ENCODE data around the gene ENTPD8. TPM values are rescaled to one million over a fixed set of nuclear protein-coding genes. Genes with fewer than 3 reads are reported as not detected.

The ENTPD8 gene, protein sequence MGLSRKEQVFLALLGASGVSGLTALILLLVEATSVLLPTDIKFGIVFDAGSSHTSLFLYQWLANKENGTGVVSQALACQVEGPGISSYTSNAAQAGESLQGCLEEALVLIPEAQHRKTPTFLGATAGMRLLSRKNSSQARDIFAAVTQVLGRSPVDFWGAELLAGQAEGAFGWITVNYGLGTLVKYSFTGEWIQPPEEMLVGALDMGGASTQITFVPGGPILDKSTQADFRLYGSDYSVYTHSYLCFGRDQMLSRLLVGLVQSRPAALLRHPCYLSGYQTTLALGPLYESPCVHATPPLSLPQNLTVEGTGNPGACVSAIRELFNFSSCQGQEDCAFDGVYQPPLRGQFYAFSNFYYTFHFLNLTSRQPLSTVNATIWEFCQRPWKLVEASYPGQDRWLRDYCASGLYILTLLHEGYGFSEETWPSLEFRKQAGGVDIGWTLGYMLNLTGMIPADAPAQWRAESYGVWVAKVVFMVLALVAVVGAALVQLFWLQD
- total RNA-seq = 0.14 TPM
- 3.8 TPM for polyA plus RNA-seq
- long read RNA-seq, donor 1 = 0 reads
- long read RNA-seq, donor 2 = 0 reads
- long read RNA-seq, donor 3 = 0 reads
- long read RNA-seq, donor 4 = 0 reads
- long read RNA-seq, donor 5 = 0 reads
- long read RNA-seq, donor 6 = 0 reads
- long read RNA-seq, donor 7 = 0 reads
- long read RNA-seq, donor 8 = 0 reads
- long read RNA-seq, donor 9 = 0 reads
- long read RNA-seq, donor 10 = 0 reads

DNA sequence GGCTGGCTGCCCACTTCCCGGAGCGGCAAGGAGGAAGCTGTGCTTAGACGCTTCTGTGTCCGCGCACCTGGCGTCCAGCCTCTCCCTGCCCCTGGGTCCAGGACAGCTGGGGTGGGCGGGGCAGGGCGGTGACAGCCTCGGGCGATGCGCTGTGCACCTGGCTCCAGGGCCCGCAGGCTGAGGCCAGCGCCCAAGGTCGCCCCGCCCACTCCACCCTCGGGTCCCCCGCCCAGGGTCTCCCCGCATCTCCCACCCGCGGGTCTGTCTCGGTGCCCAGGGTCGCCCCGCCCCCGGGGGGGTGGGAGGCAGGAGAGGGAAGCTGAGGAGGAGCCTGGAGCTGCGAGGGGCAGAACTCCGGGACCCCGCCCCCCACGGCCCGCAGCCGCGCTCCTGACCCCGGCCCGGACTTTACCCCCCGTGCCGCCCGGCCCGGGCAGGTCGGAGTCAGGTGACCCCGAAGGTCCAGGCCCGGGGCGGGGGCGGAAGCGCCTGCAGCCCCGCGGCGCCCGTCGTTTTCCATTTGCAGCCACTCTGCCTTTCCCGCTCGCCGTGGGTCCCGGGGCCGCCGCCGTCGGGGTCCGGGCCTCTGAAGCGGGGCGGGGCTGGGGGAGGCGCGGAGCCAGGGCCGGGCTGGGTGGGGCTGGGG is at the start of gene ENTPD8:
TSS of gene ENTPD8 (minus strand) at position 69 of the 646 bp plus-strand sequence. CDS start 3,072 bp downstream, outside the sequence.
- no peaks in the 10 kb centered on the region for H3K36me3 ChIP-seq (ENCODE audit: control insufficient read depth in 2 of 2, insufficient read depth in 2 of 2, low read length in 1 of 2)
- H3K4me1 ChIP-seq (ENCODE audit: control insufficient read depth in 2 of 2, insufficient read depth in 2 of 2, low read length in 2 of 2) = peaks cover 0 to 10% of the 10 kb centered on the region in 2 donors
- no peak within 1 kb of the TSS for H3K27ac ChIP-seq (ENCODE audit: low read depth in 1 of 2, low read length in 1 of 2)
- H3K27me3 ChIP-seq (ENCODE audit: control insufficient read depth in 2 of 2, insufficient read depth in 1 of 2, low read length in 1 of 2) = peaks cover 12 to 48% of the 10 kb centered on the region in 2 donors
- peak in 1 of 9 donors; percentile 24 for DNase-seq (ENCODE audit: low read depth in 6 of 9, low spot score in 9 of 9)
- WGBS = 3% methylated on average over 62 of the region's 62 CpGs
- H3K9me3 ChIP-seq (ENCODE audit: control insufficient read depth in 2 of 2, insufficient read depth in 1 of 2, low read length in 1 of 2) = no peaks in the 10 kb centered on the region
- H3K4me3 ChIP-seq (ENCODE audit: low read length in 2 of 2) = peak within 1 kb of the TSS in 1 of 2 donors; percentile 37

DNA sequence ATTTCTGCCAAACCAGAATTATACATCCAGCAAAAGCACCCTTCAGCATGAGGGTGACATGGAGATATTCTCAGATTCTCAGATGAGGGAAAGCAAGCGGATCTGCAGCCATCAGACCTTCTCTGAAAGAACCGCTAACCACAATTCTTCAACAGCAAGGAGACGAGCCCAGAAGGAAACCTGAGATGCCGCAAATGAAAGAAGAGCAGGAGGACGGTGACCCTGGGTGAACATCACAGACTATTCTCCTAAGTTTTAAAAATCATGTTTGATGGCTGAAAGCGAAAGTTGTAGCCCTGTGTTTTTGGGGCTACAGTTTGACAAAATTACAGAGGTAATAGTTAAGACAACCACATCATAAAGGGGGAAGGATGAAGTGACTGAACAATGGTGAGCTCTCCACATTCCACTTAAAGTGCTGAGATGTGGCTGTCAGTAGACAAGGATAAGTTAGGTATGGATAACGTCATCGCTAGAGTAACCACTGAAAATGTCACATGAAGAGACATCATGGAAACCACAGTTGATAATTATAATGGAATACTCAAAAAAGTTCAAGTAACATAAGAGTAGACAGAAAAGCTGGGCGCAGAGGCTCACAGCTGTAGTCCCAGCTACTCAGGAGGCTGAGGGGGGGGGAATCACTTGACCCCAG is 49.5 kb upstream of the ENTPD8 start:
- no peak overlapping the region for H3K4me3 ChIP-seq (ENCODE audit: low read length in 2 of 2)
- DNase-seq (ENCODE audit: low read depth in 6 of 9, low spot score in 9 of 9) = no peak
- H3K36me3 ChIP-seq (ENCODE audit: control insufficient read depth in 2 of 2, insufficient read depth in 2 of 2, low read length in 1 of 2) = no peaks in the 10 kb centered on the region
- peaks cover 0 to 14% of the 10 kb centered on the region in 2 donors for H3K4me1 ChIP-seq (ENCODE audit: control insufficient read depth in 2 of 2, insufficient read depth in 2 of 2, low read length in 2 of 2)
- H3K27me3 ChIP-seq (ENCODE audit: control insufficient read depth in 2 of 2, insufficient read depth in 1 of 2, low read length in 1 of 2) = no peaks in the 10 kb centered on the region
- peaks cover 0 to 6% of the 10 kb centered on the region in 2 donors for H3K9me3 ChIP-seq (ENCODE audit: control insufficient read depth in 2 of 2, insufficient read depth in 1 of 2, low read length in 1 of 2)
- H3K27ac ChIP-seq (ENCODE audit: low read depth in 1 of 2, low read length in 1 of 2) = no peak overlapping the region
- WGBS = 83% methylated on average over 9 of the region's 9 CpGs

DNA sequence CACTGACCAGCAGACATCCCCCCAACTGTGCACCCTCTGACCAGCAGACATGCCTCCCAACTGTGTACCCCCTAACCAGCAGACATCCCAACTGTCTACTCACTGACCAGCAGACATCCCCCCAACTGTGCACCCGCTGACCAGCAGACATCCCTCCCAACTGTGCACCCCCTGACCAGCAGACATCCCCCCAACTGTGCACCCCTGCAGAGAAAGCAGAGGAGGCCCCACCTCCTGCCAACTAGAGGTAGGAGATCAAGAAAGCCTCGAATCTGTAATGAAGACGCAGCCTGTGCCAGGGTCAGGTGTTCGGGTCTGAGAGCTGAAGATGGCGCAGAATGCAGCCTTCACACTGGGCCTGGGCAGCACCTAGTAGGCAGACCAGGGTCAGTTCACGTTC is 47.7 kb upstream of the ENTPD8 start:
- no peak for DNase-seq (ENCODE audit: low read depth in 6 of 9, low spot score in 9 of 9)

DNA sequence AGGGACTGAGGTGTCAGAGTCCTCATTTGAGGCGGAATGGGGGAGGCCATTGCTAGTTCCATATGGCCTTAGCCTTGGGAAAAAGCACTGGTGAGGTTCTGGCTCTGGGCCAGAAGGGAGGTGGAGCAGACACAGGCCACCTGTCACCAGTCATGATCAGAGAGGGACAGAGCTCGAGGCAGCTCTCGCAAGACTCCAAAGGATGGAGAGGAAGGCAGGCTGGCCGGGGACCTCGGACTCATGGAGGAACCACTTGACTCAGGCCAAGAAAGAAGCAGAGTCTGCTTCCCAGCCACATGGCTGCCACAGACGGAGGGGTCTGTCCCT is 47.1 kb upstream of the ENTPD8 start:
- Histone ChIP-seq H3K27ac (ENCODE audit: low read depth in 1 of 2, low read length in 1 of 2) (no peak overlapping the region), H3K9me3 (ENCODE audit: control insufficient read depth in 2 of 2, insufficient read depth in 1 of 2, low read length in 1 of 2) (peaks cover 0 to 4% of the 10 kb centered on the region in 2 donors)
- DNase-seq (ENCODE audit: low read depth in 6 of 9, low spot score in 9 of 9) = no peak

More for the DNA sequence above, 47.7 kb upstream of the ENTPD8 start:
- no peak overlapping the region for H3K4me3 ChIP-seq (ENCODE audit: low read length in 2 of 2)
- 95% methylated on average over 6 of the region's 6 CpGs for WGBS
- H3K27ac ChIP-seq (ENCODE audit: low read depth in 1 of 2, low read length in 1 of 2) = no peak overlapping the region
- H3K9me3 ChIP-seq (ENCODE audit: control insufficient read depth in 2 of 2, insufficient read depth in 1 of 2, low read length in 1 of 2) = peaks cover 0 to 6% of the 10 kb centered on the region in 2 donors
- no peaks in the 10 kb centered on the region for H3K36me3 ChIP-seq (ENCODE audit: control insufficient read depth in 2 of 2, insufficient read depth in 2 of 2, low read length in 1 of 2)
- H3K27me3 ChIP-seq (ENCODE audit: control insufficient read depth in 2 of 2, insufficient read depth in 1 of 2, low read length in 1 of 2) = no peaks in the 10 kb centered on the region
- peaks cover 0 to 14% of the 10 kb centered on the region in 2 donors for H3K4me1 ChIP-seq (ENCODE audit: control insufficient read depth in 2 of 2, insufficient read depth in 2 of 2, low read length in 2 of 2)

DNA sequence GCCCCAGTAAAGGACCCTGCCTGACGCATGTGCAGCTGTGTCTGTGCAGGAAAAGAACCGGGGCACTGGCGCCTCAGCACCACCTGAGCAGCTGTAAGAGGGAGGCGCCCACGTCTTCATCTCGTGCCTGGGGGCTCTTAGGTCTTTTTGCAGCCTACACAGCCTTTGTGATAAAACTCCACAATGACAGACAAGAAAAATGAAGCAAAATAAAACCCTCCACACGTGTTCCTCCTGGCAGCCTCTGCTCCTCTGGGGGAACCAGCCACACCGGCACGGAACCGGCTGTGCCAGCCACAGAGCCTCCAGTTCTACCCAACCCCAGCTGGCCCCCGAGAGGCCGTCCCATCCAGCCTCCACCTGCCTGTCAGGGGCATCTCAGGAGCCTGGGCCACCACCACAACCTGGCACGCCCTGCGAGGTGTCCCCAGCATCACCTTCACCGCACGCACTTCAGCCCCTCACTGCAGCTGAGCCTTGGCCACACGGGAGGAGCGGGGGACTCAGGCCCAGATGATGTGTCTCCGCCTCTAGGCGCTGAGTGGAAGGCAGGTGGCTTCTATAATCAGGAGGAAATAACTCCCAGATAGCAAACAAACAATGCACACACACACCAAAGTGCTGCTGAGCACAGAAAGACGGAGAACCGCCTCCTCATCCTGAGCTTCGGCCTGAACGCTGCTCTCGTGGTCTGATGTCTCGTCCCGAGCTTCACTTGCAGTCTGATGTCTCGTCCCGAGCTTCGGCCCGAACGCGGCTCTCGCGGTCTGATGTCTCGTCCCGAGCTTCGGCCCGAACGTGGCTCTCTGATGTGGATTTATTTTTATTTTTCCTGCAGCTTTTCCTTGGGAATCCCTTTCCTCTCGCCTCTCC is 46.5 kb upstream of the ENTPD8 start:
- H3K27ac ChIP-seq (ENCODE audit: low read depth in 1 of 2, low read length in 1 of 2) = peak overlapping the region in 1 of 2 donors; percentile 64
- peaks cover 0 to 14% of the 10 kb centered on the region in 2 donors for H3K4me1 ChIP-seq (ENCODE audit: control insufficient read depth in 2 of 2, insufficient read depth in 2 of 2, low read length in 2 of 2)
- no peaks in the 10 kb centered on the region for H3K9me3 ChIP-seq (ENCODE audit: control insufficient read depth in 2 of 2, insufficient read depth in 1 of 2, low read length in 1 of 2)
- no peak overlapping the region for H3K4me3 ChIP-seq (ENCODE audit: low read length in 2 of 2)
- H3K36me3 ChIP-seq (ENCODE audit: control insufficient read depth in 2 of 2, insufficient read depth in 2 of 2, low read length in 1 of 2) = no peaks in the 10 kb centered on the region
- DNase-seq (ENCODE audit: low read depth in 6 of 9, low spot score in 9 of 9) = peak in 2 of 9 donors; percentile 18 to 45
- WGBS = 93% methylated on average over 41 of the region's 41 CpGs
- H3K27me3 ChIP-seq (ENCODE audit: control insufficient read depth in 2 of 2, insufficient read depth in 1 of 2, low read length in 1 of 2) = no peaks in the 10 kb centered on the region

More for the DNA sequence above, 47.1 kb upstream of the ENTPD8 start:
- no peak overlapping the region for H3K4me3 ChIP-seq (ENCODE audit: low read length in 2 of 2)
- WGBS = 95% methylated on average over 6 of the region's 6 CpGs
- peaks cover 0 to 14% of the 10 kb centered on the region in 2 donors for H3K4me1 ChIP-seq (ENCODE audit: control insufficient read depth in 2 of 2, insufficient read depth in 2 of 2, low read length in 2 of 2)
- no peaks in the 10 kb centered on the region for H3K36me3 ChIP-seq (ENCODE audit: control insufficient read depth in 2 of 2, insufficient read depth in 2 of 2, low read length in 1 of 2)
- no peaks in the 10 kb centered on the region for H3K27me3 ChIP-seq (ENCODE audit: control insufficient read depth in 2 of 2, insufficient read depth in 1 of 2, low read length in 1 of 2)

DNA sequence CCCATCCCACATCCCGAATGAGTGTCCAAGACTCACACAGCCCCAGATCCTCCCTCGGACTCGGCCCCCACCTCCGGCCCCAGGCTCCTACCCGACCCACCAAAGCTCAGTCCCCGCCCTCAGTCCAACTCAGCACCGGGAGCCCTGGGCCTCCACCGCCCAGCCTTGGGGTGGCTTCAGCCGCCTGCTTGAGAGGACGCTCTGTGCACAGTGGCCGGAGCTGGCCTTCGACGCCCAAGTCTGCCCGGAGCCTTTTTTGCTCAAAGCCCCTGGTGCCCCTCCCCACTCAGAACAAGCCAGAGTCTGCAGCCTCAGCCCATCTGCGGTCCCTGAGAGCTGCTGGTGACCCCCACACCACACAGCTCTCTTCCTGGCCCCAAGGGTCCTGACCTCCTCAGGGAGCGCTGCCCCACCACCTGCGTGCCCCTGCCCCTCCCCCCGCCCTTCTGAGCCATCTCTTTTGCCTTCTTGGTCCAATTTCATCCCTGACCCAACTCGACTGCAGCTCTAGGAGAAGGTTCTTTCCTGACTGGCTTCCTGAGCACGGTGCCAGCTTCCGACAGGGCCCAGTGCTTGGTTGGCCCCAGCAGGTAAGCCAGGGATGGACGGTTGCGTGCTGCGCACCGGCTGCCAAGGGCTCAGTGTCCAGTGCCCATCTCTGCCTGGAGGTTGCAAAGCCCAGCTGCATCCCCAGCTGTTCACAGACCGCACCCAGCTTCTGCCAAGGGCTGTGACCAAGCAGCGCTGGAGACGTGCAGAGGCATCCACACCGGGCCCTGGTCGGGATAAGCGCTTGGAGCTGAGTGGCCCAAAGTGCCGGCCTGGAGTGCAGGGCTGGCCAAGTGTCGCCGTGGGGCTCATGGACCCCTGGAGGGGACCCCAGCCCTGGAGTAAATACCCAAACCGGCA is 45.6 kb upstream of the ENTPD8 start:
- 93% methylated on average over 35 of the region's 35 CpGs for WGBS
- H3K36me3 ChIP-seq (ENCODE audit: control insufficient read depth in 2 of 2, insufficient read depth in 2 of 2, low read length in 1 of 2) = no peaks in the 10 kb centered on the region
- H3K4me3 ChIP-seq (ENCODE audit: low read length in 2 of 2) = no peak overlapping the region
- peaks cover 0 to 5% of the 10 kb centered on the region in 2 donors for H3K27me3 ChIP-seq (ENCODE audit: control insufficient read depth in 2 of 2, insufficient read depth in 1 of 2, low read length in 1 of 2)
- no peaks in the 10 kb centered on the region for H3K9me3 ChIP-seq (ENCODE audit: control insufficient read depth in 2 of 2, insufficient read depth in 1 of 2, low read length in 1 of 2)
- H3K27ac ChIP-seq (ENCODE audit: low read depth in 1 of 2, low read length in 1 of 2) = peak overlapping the region in 1 of 2 donors; percentile 32
- no peak for DNase-seq (ENCODE audit: low read depth in 6 of 9, low spot score in 9 of 9)
- H3K4me1 ChIP-seq (ENCODE audit: control insufficient read depth in 2 of 2, insufficient read depth in 2 of 2, low read length in 2 of 2) = peaks cover 0 to 18% of the 10 kb centered on the region in 2 donors

DNA sequence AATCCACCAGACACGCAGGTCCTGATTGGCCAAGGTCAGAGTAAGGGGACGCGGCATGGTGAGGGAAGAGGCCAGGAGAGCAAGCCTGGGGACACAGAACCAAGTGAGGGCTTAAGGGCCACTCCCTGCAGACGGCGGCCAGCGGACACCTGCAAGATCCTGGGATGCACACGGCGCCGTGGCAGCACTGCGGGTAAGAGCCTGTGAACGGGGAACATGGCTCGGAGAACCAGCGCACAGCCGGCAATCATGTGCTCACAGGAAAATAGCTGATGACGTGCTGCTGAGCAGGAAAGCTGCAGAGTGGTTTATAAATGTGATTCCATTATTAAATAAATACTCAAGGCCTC is 45.0 kb upstream of the ENTPD8 start:
- H3K4me3 ChIP-seq (ENCODE audit: low read length in 2 of 2) = no peak overlapping the region

More for the DNA sequence above, 45.0 kb upstream of the ENTPD8 start:
- no peaks in the 10 kb centered on the region for H3K9me3 ChIP-seq (ENCODE audit: control insufficient read depth in 2 of 2, insufficient read depth in 1 of 2, low read length in 1 of 2)
- H3K4me1 ChIP-seq (ENCODE audit: control insufficient read depth in 2 of 2, insufficient read depth in 2 of 2, low read length in 2 of 2) = peaks cover 0 to 18% of the 10 kb centered on the region in 2 donors
- H3K27me3 ChIP-seq (ENCODE audit: control insufficient read depth in 2 of 2, insufficient read depth in 1 of 2, low read length in 1 of 2) = peaks cover 0 to 5% of the 10 kb centered on the region in 2 donors
- 97% methylated on average over 15 of the region's 15 CpGs for WGBS
- H3K36me3 ChIP-seq (ENCODE audit: control insufficient read depth in 2 of 2, insufficient read depth in 2 of 2, low read length in 1 of 2) = no peaks in the 10 kb centered on the region
- no peak overlapping the region for H3K27ac ChIP-seq (ENCODE audit: low read depth in 1 of 2, low read length in 1 of 2)
- no peak for DNase-seq (ENCODE audit: low read depth in 6 of 9, low spot score in 9 of 9)
